Measurements from ENCODE around the gene KRTAP20-3.

DNA sequence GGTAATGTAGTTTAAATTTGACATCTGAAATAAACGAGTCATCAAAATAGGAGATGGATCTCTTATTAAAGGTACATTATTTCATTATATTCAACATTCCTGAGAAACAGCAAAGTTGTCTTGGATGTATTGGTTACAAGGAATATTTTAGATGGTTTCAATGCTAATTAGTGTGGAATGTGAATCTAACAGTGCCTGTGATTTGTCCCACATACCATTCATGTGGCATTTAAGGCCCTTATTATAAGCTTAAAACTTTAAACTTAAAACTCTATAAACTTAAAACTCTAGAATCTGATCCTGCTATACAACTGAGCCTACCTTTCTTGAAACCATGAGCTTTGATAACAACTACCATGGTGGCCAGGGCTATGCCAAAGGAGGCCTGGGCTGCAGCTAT, 41.9 kb upstream of the KRTAP20-3 start, which contains the start of gene KRTAP22-1:
- TF ChIP-seq E2F4 (IDR thresholded peaks at IDR 0.05; ENCODE audit: low read depth, low read length) (no peak), SMC3 (IDR thresholded peaks at IDR 0.05; ENCODE audit: borderline replicate concordance, low read length) (no peak), JUNB (IDR thresholded peaks at IDR 0.05) (no peak), MYC (IDR thresholded peaks at IDR 0.05; ENCODE audit: insufficient read depth, insufficient read length, insufficient replicate concordance, low read length, severe bottlenecking) (no peak), STAT1 (conservative IDR thresholded peaks at IDR 0.05) (no peak), FOS (IDR thresholded peaks at IDR 0.05; ENCODE audit: borderline replicate concordance, extremely low read depth, insufficient read length) (no peak), RB1 (IDR thresholded peaks at IDR 0.05; ENCODE audit: borderline replicate concordance) (no peak)
- TF ChIP-seq, protein P1, sequence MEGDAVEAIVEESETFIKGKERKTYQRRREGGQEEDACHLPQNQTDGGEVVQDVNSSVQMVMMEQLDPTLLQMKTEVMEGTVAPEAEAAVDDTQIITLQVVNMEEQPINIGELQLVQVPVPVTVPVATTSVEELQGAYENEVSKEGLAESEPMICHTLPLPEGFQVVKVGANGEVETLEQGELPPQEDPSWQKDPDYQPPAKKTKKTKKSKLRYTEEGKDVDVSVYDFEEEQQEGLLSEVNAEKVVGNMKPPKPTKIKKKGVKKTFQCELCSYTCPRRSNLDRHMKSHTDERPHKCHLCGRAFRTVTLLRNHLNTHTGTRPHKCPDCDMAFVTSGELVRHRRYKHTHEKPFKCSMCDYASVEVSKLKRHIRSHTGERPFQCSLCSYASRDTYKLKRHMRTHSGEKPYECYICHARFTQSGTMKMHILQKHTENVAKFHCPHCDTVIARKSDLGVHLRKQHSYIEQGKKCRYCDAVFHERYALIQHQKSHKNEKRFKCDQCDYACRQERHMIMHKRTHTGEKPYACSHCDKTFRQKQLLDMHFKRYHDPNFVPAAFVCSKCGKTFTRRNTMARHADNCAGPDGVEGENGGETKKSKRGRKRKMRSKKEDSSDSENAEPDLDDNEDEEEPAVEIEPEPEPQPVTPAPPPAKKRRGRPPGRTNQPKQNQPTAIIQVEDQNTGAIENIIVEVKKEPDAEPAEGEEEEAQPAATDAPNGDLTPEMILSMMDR (IDR thresholded peaks at IDR 0.05 in 2 of 3, conservative IDR thresholded peaks at IDR 0.05 in 1 of 3; ENCODE audit: control insufficient read depth in 2 of 3, extremely low read depth in 1 of 3, insufficient read depth in 1 of 3, low read depth in 3 of 3, low read length in 3 of 3), result no peak

Measured in GM12878 (cell line).